Fibroblast of skin of scalp (primary cell): ENCODE data around the gene NET1.

Source experiments
- DNase-seq: peaks from one replicate; pipeline ENCODE4 v3.0.0-alpha.2; 2013

NET1 gene

GRCh38 chr10:5485290-5485689 lies 72.9 kb downstream of the NET1 start:
- no peak for DNase-seq

DNA sequence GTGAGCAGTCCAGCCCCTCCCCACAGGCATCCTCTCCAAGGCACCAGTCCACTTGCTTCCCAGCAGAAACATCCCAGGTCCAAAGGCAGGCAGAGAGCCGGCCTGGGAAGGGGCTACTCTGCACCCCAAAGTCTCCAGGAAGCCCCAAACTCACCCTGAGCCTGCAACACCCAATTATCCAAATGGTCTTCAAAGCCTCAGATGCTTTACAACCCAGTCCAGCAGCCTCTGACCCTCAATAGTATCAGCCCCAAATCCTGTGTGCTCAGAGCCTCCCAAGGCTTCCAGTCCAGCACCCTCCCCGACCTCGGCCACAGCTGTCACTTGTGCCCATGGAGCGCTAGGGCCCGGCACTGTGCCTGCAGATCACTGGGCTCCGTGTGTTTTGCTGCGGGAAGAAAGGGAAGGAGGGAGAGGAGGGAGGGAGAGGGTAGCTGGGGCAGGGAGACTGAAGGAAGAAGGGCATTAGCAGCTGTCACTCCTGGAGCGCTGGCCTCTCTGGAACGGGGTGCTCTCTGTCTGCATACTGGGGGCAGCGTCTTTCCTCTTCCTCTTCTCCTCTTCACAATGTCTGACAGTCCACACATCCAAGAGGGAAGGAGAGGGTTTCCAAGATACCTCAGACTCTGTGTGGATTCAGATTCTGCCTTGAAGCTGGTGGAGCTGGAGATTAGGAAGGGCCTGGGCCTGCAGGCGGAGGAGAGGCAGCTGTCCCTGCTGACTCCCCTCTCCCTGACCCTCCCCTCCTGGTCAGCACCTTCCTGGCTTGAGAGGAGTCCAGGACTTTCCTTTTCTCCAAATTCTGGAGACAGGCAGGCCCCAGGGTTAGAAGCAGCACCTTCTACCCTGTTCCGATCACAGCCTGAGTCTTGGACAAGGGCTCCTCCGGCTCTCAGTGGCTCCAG lies 73.8 kb downstream of the NET1 start:
- DNase-seq: no peak

DNA sequence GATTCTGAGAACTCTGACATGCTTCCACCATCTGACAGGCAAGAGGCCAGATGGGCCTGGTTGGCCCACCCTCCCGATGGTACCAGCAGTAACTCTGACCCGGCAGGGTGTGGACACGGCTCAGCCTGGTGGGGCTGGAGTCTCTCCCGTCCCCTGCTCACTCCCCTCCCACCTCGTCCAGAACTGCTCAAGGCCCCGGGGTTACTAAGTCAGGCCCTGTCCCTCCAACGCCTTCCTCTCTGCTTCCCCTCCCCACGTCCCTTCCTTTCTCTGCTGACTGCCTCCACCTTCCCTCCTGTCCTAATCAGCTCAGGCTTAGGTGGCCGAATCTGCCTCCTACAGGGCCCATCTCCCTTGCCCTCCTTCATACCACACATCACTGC lies 74.5 kb downstream of the NET1 start:
- no peak for DNase-seq

DNA sequence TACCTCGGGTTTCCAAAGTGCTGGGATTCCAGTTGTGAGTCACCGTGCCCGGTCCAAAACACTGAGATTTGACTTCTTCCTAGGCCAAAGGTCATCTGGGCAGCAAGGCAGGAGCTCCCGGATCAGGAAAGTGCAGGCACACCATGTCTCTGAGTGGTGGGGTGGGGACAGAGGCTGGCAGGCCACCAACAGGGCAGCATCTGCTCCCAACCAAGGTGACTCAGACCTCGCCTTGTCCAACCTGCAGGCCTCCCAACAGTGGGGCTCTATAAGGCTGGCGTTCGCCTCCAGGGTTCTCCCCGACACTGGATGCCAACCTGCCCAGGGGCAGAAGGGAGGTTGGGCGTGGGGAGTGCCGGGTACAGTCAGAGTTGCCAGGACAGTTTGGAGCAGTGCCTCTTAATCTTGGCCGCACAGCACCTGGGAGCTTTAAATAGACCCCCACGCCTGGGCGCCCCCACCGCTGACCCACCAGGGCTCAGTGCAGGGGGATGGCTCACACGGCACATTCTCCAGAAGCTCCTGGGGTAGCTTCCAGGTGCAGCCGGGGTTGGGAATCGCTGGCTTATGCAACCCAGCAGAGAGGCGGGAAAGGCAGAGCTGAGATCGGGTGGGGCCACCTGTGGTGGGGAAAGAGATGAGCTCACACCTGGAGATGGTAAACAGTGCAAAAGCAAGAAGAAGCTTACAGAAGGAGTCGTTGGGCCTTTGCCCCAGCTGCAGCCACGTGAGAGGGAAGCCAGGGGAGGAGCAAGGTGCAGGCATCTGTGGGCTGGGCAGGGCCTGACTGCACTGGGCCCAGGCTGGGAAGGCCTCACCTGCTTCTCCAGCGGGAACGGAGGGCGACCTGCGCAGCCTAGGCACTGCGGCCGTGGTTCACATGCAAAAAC lies 76.2 kb downstream of the NET1 start:
- DNase-seq: no peak

DNA sequence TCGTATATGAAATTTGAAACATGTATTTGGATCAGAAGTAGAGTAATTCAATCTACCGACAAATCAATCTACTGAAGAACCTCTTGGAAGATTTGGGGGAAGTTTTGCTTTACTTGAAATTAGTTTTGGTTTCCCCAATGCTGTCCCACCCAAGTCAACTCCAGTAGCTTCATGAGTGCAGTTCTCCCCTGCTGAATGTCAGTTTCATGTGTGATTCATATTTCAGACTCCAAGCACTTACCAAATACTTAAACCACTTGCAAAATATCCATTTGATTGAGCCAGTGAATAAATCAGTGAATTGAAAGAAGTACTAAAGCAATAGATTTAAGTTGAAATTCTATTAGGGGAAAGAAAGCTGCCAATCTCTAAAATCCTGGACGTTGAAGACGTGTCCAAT lies 77.7 kb downstream of the NET1 start:
- DNase-seq: no peak

GRCh38 chr10:5490698-5491464 lies 78.5 kb downstream of the NET1 start:
- DNase-seq: no peak

- no peak for DNase-seq
Observed at GRCh38 chr10:5491477-5491876, 79.1 kb downstream of the NET1 start.

- DNase-seq: no peak
Observed at GRCh38 chr10:5492322-5492855, 80.0 kb downstream of the NET1 start.

GRCh38 chr10:5492929-5493576 lies 80.7 kb downstream of the NET1 start:
- no peak for DNase-seq

GRCh38 chr10:5493691-5494090 lies 81.3 kb downstream of the NET1 start:
- no peak for DNase-seq

- no peak for DNase-seq
Observed at GRCh38 chr10:5494611-5495010, 82.3 kb downstream of the NET1 start.

GRCh38 chr10:5496261-5497250 lies 84.2 kb downstream of the NET1 start:
- no peak for DNase-seq

GRCh38 chr10:5497289-5497688 lies 84.9 kb downstream of the NET1 start:
- no peak for DNase-seq

DNA sequence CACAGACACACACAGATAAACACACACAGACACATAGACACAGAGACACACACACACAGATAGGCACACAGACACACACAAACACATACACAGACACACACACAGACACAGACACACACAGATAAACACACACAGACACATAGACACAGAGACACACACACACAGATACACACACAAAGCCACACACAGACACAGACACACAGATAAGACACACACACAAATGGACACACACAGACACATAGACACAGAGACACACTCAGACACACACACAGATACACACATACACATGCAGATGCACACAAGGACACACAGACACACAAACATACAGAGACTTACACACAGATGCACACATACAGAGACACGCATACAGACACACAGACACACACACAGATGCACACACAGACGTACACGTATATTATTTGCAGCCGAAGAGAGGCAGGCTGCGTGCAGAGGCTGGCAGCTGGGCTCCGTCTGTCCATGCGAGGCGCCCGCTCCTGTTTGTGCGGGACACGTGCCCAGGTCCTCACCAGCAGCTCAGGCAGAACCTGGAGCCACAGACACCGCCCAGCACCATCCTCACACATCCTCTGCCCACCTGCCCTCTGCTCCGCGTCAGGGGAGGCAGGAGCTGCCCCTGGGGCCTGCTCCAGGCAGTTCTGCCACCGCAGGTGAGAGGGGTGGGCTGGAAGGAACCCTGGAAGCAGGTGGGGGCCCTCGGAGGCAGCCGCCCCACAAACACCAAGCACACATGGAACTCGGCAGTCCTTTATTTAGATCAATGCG lies 85.8 kb downstream of the NET1 start:
- DNase-seq: no peak

- DNase-seq: no peak
Observed at GRCh38 chr10:5498791-5499492, 86.6 kb downstream of the NET1 start.

DNA sequence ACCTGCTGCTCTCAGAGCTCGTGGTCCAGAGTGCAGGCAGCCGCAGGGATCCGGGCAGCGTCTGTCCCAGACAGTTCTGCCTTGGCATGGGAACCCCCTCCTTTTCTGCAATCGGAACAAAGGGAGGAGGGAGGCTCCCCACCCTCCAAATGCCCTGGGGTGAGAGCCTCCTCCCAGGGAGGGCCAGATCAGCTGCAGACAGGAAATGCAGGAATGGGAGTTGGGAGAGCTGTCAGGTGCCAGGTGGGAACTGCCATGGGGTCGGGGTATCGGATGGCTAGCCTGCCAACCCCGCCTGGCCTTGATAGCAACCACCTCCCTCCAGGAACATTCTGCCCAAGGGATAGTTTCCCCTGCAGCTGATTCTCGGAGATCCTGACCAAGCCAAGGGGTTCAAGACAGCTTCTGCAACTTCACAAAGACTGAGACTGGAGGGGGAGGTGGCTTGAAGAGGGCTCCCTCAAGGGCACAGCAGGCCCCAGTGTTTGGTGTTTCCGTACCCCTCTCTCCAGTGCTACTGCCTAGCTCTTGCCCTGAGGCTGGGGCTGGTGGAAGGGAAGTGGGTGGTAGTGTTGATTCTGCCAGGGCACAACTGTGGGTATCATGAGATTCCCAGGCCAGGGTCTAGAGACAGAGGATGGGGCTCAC lies 87.3 kb downstream of the NET1 start, which contains the start of gene CALML5:
CALML5 (minus strand) TSS at position 78 of the 648 bp plus-strand sequence. CDS start 132 bp downstream, outside the sequence.
- no peak for DNase-seq

DNA sequence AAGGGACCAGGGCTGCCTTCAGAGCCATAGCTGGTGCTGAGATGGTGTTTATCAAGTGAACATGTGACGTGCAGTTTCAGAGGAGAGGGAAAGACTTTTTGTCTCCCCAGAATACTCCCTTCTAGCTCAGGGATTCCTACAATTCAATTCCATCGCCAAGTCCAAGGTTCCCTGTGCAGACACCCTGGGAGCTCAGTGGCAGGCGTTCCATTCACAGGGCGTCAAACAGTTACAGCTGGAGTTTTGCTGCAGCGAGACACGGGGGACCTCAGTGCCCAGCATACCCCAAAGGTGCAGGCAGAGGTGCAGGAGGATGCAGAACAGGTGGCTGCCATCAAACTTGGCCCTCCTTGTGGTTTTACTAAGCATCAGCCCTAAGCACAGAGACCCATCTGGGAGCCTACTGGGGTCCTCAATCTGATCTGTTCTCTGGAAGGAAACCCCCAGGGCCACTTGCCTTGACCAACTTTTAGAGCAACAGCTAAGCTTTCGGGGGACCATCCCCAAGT lies 87.9 kb downstream of the NET1 start:
- no peak for DNase-seq

DNA sequence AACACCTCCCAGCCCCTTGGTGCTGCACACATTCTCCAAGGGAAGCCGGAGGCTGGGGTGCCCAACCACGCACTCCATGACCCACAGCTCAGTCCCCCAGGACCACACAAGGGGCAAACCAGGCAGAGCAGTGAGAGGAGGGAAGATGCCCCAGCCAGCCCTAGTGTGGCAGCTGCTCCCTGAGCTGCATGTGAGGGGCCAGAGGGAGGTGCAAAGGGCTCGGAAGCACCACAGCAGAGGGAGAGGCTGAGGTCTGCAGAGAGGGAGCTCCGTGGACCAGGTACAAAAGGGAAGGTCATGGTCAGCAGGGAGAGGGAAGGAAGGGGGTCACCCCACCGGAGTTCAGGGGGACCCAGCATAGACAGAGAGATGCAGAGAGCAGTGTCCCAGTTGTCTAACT lies 88.6 kb downstream of the NET1 start:
- DNase-seq: no peak
